ENCODE measurements around the gene TFIP11. TPM values are rescaled to one million over a fixed set of nuclear protein-coding genes. Genes with fewer than 3 reads are reported as not detected.

The TFIP11 gene
- 30.3 TPM for total RNA-seq

DNA sequence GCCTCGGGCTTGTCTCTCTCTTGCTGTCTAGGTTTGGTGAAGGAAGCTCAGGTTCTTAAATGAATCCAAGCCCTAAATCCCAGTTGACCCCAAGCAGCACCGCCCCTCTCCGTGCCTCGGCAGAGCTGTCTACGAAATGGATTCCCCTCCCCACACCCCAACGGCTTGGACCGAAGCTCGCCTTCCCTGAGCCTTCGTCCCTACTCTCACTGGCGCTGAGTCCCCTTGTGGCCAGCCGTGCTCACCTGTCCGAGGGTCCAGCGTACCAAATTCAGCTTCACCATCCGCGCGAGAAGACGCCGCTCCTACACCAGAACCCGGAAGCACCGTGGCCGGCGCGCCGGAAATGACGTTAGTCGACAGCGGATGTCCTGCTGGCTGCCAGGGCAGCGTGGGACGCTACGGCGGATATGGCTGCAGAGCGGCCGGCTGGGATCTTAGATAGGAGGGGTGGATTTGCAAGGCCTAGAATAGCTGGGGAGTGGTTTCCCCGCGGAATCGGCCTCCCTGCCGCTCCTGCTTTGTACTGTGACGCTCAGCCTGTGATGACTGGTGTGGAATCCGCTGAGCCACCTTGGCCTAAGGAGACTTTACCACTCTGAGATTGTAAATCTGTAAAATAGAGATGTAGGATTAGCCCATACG is at the start of gene TFIP11:
Gene TFIP11 (minus strand): TSS at position 325 of the 645 bp plus-strand sequence. CDS start 2,201 bp downstream, outside the sequence.
- Histone ChIP-seq H3K9ac (ENCODE audit: low read depth in 1 of 3, low read length in 3 of 3) (peak within 1 kb of the TSS; percentile 95 to 99 (median 96)), H3K36me3 (ENCODE audit: control insufficient read depth in 3 of 3, insufficient read depth in 3 of 3, low read length in 3 of 3) (peaks cover 19 to 24% (median 22%) of the 10 kb centered on the region in 3 donors), H3K27ac (ENCODE audit: low read depth, low read length) (peak within 1 kb of the TSS; percentile 80), H3K4me1 (ENCODE audit: control insufficient read depth in 3 of 3, insufficient read depth in 3 of 3, low read length in 3 of 3) (peaks cover 20 to 33% (median 23%) of the 10 kb centered on the region in 3 donors), H3K9me3 (ENCODE audit: control insufficient read depth in 3 of 3, low read length in 3 of 3) (no peaks in the 10 kb centered on the region), H3K27me3 (ENCODE audit: control insufficient read depth in 3 of 3, insufficient read depth in 3 of 3, low read length in 3 of 3) (no peaks in the 10 kb centered on the region), H3K4me3 (ENCODE audit: low read length in 3 of 3) (peak within 1 kb of the TSS; percentile 97 to 99 (median 99))

- no peaks in the 10 kb centered on the region for H3K9me3 ChIP-seq (ENCODE audit: control insufficient read depth in 3 of 3, low read length in 3 of 3)
- H3K27me3 ChIP-seq (ENCODE audit: control insufficient read depth in 3 of 3, insufficient read depth in 3 of 3, low read length in 3 of 3): no peaks in the 10 kb centered on the region
- H3K9ac ChIP-seq (ENCODE audit: low read depth in 1 of 3, low read length in 3 of 3): peak overlapping the region in 2 of 3 donors; percentile 29 to 77
- H3K4me1 ChIP-seq (ENCODE audit: control insufficient read depth in 3 of 3, insufficient read depth in 3 of 3, low read length in 3 of 3): peaks cover 34 to 68% (median 37%) of the 10 kb centered on the region in 3 donors
- H3K27ac ChIP-seq (ENCODE audit: low read depth, low read length): peak overlapping the region; percentile 77
- H3K36me3 ChIP-seq (ENCODE audit: control insufficient read depth in 3 of 3, insufficient read depth in 3 of 3, low read length in 3 of 3): peaks cover 3 to 9% (median 9%) of the 10 kb centered on the region in 3 donors
- H3K4me3 ChIP-seq (ENCODE audit: low read length in 3 of 3): peak overlapping the region in 2 of 3 donors; percentile 39 to 60
Observed at GRCh38 chr22:26561756-26562417, 49.6 kb upstream of the TFIP11 start.

DNA sequence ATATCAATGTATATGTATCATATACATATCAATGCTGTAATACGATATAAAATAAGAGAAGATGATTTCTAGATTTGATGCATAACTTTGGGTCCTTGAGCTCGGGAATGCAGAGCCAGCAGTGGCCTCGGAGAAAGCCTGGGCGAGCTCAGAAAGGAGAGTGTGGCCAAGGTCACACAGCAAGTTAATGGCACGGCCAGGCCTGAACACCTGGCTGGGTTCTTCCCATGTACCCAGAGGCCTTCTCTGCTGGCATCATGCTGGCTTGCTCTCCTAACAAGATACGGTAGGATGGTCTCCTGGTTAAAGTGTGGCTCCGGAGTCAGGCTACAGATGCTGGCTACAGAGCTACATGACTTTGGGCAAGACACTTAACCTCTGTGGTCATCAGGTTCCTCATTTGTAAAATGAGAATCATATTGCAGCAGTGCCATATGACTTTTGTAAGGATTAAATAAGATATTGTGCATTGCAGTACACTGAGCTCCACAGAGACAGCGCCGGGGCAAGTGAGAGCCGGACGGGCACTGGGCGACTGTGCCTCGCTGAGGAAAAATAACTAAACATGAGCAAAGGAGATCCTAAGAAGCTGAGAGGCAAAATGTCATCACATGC is 47.8 kb upstream of the TFIP11 start:
- Histone ChIP-seq H3K27ac (ENCODE audit: low read depth, low read length) (peak overlapping the region; percentile 70), H3K4me3 (ENCODE audit: low read length in 3 of 3) (peak overlapping the region; percentile 9 to 65 (median 39)), H3K27me3 (ENCODE audit: control insufficient read depth in 3 of 3, insufficient read depth in 3 of 3, low read length in 3 of 3) (no peaks in the 10 kb centered on the region), H3K36me3 (ENCODE audit: control insufficient read depth in 3 of 3, insufficient read depth in 3 of 3, low read length in 3 of 3) (peaks cover 2 to 7% (median 5%) of the 10 kb centered on the region in 3 donors), H3K9me3 (ENCODE audit: control insufficient read depth in 3 of 3, low read length in 3 of 3) (no peaks in the 10 kb centered on the region), H3K9ac (ENCODE audit: low read depth in 1 of 3, low read length in 3 of 3) (peak overlapping the region; percentile 30 to 75 (median 60)), H3K4me1 (ENCODE audit: control insufficient read depth in 3 of 3, insufficient read depth in 3 of 3, low read length in 3 of 3) (peaks cover 50 to 79% (median 54%) of the 10 kb centered on the region in 3 donors)

- peak overlapping the region in 2 of 3 donors; percentile 8 to 40 for H3K9ac ChIP-seq (ENCODE audit: low read depth in 1 of 3, low read length in 3 of 3)
- no peaks in the 10 kb centered on the region for H3K36me3 ChIP-seq (ENCODE audit: control insufficient read depth in 3 of 3, insufficient read depth in 3 of 3, low read length in 3 of 3)
- no peak overlapping the region for H3K4me3 ChIP-seq (ENCODE audit: low read length in 3 of 3)
- H3K4me1 ChIP-seq (ENCODE audit: control insufficient read depth in 3 of 3, insufficient read depth in 3 of 3, low read length in 3 of 3): peaks cover 60 to 79% (median 70%) of the 10 kb centered on the region in 3 donors
- H3K27me3 ChIP-seq (ENCODE audit: control insufficient read depth in 3 of 3, insufficient read depth in 3 of 3, low read length in 3 of 3): no peaks in the 10 kb centered on the region
- no peaks in the 10 kb centered on the region for H3K9me3 ChIP-seq (ENCODE audit: control insufficient read depth in 3 of 3, low read length in 3 of 3)
- H3K27ac ChIP-seq (ENCODE audit: low read depth, low read length): peak overlapping the region; percentile 70
Observed at GRCh38 chr22:26558248-26558895, 46.1 kb upstream of the TFIP11 start.

- Histone ChIP-seq H3K9ac (ENCODE audit: low read depth in 1 of 3, low read length in 3 of 3) (peak overlapping the region in 2 of 3 donors; percentile 69 to 77), H3K9me3 (ENCODE audit: control insufficient read depth in 3 of 3, low read length in 3 of 3) (no peaks in the 10 kb centered on the region), H3K36me3 (ENCODE audit: control insufficient read depth in 3 of 3, insufficient read depth in 3 of 3, low read length in 3 of 3) (no peaks in the 10 kb centered on the region), H3K4me1 (ENCODE audit: control insufficient read depth in 3 of 3, insufficient read depth in 3 of 3, low read length in 3 of 3) (peaks cover 61 to 80% (median 74%) of the 10 kb centered on the region in 3 donors), H3K4me3 (ENCODE audit: low read length in 3 of 3) (peak overlapping the region in 1 of 3 donors; percentile 49), H3K27me3 (ENCODE audit: control insufficient read depth in 3 of 3, insufficient read depth in 3 of 3, low read length in 3 of 3) (no peaks in the 10 kb centered on the region), H3K27ac (ENCODE audit: low read depth, low read length) (peak overlapping the region; percentile 83)
Observed at GRCh38 chr22:26556904-26557303, 44.6 kb upstream of the TFIP11 start.

GRCh38 chr22:26555478-26555877 is 43.2 kb upstream of the TFIP11 start:
- Histone ChIP-seq H3K4me1 (ENCODE audit: control insufficient read depth in 3 of 3, insufficient read depth in 3 of 3, low read length in 3 of 3) (peaks cover 68 to 86% (median 78%) of the 10 kb centered on the region in 3 donors), H3K27ac (ENCODE audit: low read depth, low read length) (peak overlapping the region; percentile 50), H3K27me3 (ENCODE audit: control insufficient read depth in 3 of 3, insufficient read depth in 3 of 3, low read length in 3 of 3) (no peaks in the 10 kb centered on the region), H3K9ac (ENCODE audit: low read depth in 1 of 3, low read length in 3 of 3) (peak overlapping the region; percentile 30 to 62 (median 54)), H3K4me3 (ENCODE audit: low read length in 3 of 3) (peak overlapping the region in 1 of 3 donors; percentile 23), H3K9me3 (ENCODE audit: control insufficient read depth in 3 of 3, low read length in 3 of 3) (no peaks in the 10 kb centered on the region), H3K36me3 (ENCODE audit: control insufficient read depth in 3 of 3, insufficient read depth in 3 of 3, low read length in 3 of 3) (no peaks in the 10 kb centered on the region)

GRCh38 chr22:26554956-26555355 is 42.7 kb upstream of the TFIP11 start:
- no peak overlapping the region for H3K4me3 ChIP-seq (ENCODE audit: low read length in 3 of 3)
- no peaks in the 10 kb centered on the region for H3K36me3 ChIP-seq (ENCODE audit: control insufficient read depth in 3 of 3, insufficient read depth in 3 of 3, low read length in 3 of 3)
- H3K27me3 ChIP-seq (ENCODE audit: control insufficient read depth in 3 of 3, insufficient read depth in 3 of 3, low read length in 3 of 3): no peaks in the 10 kb centered on the region
- H3K4me1 ChIP-seq (ENCODE audit: control insufficient read depth in 3 of 3, insufficient read depth in 3 of 3, low read length in 3 of 3): peaks cover 70 to 86% (median 81%) of the 10 kb centered on the region in 3 donors
- H3K9me3 ChIP-seq (ENCODE audit: control insufficient read depth in 3 of 3, low read length in 3 of 3): no peaks in the 10 kb centered on the region
- H3K9ac ChIP-seq (ENCODE audit: low read depth in 1 of 3, low read length in 3 of 3): peak overlapping the region in 2 of 3 donors; percentile 54 to 62
- peak overlapping the region; percentile 50 for H3K27ac ChIP-seq (ENCODE audit: low read depth, low read length)

- Histone ChIP-seq H3K27ac (ENCODE audit: low read depth, low read length) (no peak overlapping the region), H3K27me3 (ENCODE audit: control insufficient read depth in 3 of 3, insufficient read depth in 3 of 3, low read length in 3 of 3) (no peaks in the 10 kb centered on the region), H3K4me1 (ENCODE audit: control insufficient read depth in 3 of 3, insufficient read depth in 3 of 3, low read length in 3 of 3) (peaks cover 66 to 83% (median 80%) of the 10 kb centered on the region in 3 donors), H3K9ac (ENCODE audit: low read depth in 1 of 3, low read length in 3 of 3) (peak overlapping the region in 1 of 3 donors; percentile 62), H3K9me3 (ENCODE audit: control insufficient read depth in 3 of 3, low read length in 3 of 3) (no peaks in the 10 kb centered on the region), H3K36me3 (ENCODE audit: control insufficient read depth in 3 of 3, insufficient read depth in 3 of 3, low read length in 3 of 3) (no peaks in the 10 kb centered on the region), H3K4me3 (ENCODE audit: low read length in 3 of 3) (peak overlapping the region in 1 of 3 donors; percentile 23)
Observed at GRCh38 chr22:26553056-26553752, 40.9 kb upstream of the TFIP11 start.

DNA sequence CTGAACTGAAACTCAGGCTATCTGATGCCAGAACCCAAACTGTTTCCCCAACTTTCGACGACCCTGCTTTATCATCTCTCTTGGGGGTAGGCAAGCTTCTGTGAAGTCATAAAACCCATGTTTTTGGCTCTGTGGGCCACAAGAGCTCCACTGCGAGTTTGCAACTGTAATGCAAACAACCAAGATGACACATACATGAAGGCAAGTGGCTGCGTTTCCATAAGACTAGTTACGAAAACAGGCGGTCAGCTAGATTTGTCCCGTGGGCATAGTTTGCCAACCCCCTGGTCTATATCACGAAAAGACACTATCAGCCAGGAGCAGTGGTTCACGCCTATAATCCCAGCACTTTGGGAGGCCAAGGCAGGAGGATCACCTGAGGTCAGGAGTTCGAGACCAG is 40.2 kb upstream of the TFIP11 start:
- H3K36me3 ChIP-seq (ENCODE audit: control insufficient read depth in 3 of 3, insufficient read depth in 3 of 3, low read length in 3 of 3): no peaks in the 10 kb centered on the region
- no peaks in the 10 kb centered on the region for H3K27me3 ChIP-seq (ENCODE audit: control insufficient read depth in 3 of 3, insufficient read depth in 3 of 3, low read length in 3 of 3)
- H3K9ac ChIP-seq (ENCODE audit: low read depth in 1 of 3, low read length in 3 of 3): no peak overlapping the region
- H3K27ac ChIP-seq (ENCODE audit: low read depth, low read length): no peak overlapping the region
- no peak overlapping the region for H3K4me3 ChIP-seq (ENCODE audit: low read length in 3 of 3)
- peaks cover 66 to 82% (median 77%) of the 10 kb centered on the region in 3 donors for H3K4me1 ChIP-seq (ENCODE audit: control insufficient read depth in 3 of 3, insufficient read depth in 3 of 3, low read length in 3 of 3)
- H3K9me3 ChIP-seq (ENCODE audit: control insufficient read depth in 3 of 3, low read length in 3 of 3): no peaks in the 10 kb centered on the region
